Measurements from ENCODE around the gene KAZN. TPM values are rescaled to one million over a fixed set of nuclear protein-coding genes. Genes with fewer than 3 reads are reported as not detected.
A peak's percentile ranks its signal among the peaks of the same experiment; 100 is the strongest.

The KAZN gene
- total RNA-seq, 1 experiment from 2014 or later = 15.6 TPM

DNA sequence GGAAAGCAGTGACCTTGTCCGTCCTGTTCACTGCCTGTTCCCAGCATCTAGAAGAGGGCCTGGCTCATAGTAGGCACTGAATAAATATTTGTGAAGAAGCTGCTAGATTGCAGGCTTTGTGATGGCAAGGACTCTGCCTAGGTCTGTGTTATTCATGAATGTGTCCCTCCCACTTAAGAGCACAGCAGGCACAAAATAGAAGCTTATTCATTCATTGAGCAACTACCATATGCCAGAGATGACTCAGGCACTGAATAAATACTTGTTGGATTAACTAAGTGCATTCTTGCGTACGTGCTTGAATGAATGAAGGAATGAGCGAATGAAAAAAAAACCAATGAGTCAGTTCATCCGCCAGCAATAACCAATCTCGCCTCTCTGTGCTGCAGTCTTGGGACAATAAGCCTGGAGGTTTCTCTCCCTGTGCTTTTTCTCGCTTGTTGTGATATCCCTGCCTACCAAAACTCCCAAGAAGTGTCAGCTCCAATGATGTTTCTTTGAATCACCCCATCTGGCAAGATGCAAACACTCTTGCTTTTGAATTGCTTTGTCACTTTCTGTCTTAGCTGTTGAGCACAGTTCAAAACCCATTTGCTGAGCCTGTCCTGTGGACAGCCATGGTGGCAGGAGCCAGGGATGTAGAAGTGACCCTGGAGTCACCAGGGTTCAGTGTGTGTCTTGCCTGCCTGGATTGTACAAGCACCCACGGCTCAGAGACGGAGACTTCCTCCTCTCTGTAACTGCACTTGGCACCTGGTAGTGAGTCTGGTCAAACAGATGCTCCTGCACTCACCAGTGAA is 143.9 kb downstream of the KAZN start:
- no peaks in the 10 kb centered on the region for H3F3A ChIP-seq (ENCODE audit: insufficient read depth, low read depth)
- H4K20me1 ChIP-seq (ENCODE audit: insufficient read depth) = no peaks in the 10 kb centered on the region
- H3K36me3 ChIP-seq (ENCODE audit: low read depth) = no peaks in the 10 kb centered on the region
- intact Hi-C loops (cut with micrococcal nuclease; ENCODE audit: unreplicated experiment) = no loop called here
- no peak overlapping the region for H3K4me2 ChIP-seq
- H3K9me3 ChIP-seq (ENCODE audit: insufficient read depth, low read depth) = no peaks in the 10 kb centered on the region
- no TSS peak for BruUV-seq (replicated peaks)
- H3K4me1 ChIP-seq (replicated peaks; ENCODE audit: insufficient read depth) = no peaks in the 10 kb centered on the region
- POLR2A ChIA-PET (ENCODE audit: unreplicated experiment) = interaction anchor here (0.7 kb wide), 1 partner anchor 219 kb away, joined by 6 read pairs; no protein-coding TSS in a partner anchor
- CTCF ChIA-PET = no interaction called here
- H3K79me2 ChIP-seq (ENCODE audit: low read depth) = no peaks in the 10 kb centered on the region
- no peak overlapping the region for H3K27ac ChIP-seq
- no peaks in the 10 kb centered on the region for H3K9me2 ChIP-seq (ENCODE audit: insufficient read depth)
- H2AFZ ChIP-seq = no peak overlapping the region
- no peak overlapping the region for H3K4me3 ChIP-seq
- H3K27me3 ChIP-seq (ENCODE audit: insufficient read depth, low read depth) = peaks cover 16% of the 10 kb centered on the region
- TF ChIP-seq, protein P1, sequence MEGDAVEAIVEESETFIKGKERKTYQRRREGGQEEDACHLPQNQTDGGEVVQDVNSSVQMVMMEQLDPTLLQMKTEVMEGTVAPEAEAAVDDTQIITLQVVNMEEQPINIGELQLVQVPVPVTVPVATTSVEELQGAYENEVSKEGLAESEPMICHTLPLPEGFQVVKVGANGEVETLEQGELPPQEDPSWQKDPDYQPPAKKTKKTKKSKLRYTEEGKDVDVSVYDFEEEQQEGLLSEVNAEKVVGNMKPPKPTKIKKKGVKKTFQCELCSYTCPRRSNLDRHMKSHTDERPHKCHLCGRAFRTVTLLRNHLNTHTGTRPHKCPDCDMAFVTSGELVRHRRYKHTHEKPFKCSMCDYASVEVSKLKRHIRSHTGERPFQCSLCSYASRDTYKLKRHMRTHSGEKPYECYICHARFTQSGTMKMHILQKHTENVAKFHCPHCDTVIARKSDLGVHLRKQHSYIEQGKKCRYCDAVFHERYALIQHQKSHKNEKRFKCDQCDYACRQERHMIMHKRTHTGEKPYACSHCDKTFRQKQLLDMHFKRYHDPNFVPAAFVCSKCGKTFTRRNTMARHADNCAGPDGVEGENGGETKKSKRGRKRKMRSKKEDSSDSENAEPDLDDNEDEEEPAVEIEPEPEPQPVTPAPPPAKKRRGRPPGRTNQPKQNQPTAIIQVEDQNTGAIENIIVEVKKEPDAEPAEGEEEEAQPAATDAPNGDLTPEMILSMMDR (conservative IDR thresholded peaks at IDR 0.05) = no peak
- peak; percentile 32 to 71 for DNase-seq

DNA sequence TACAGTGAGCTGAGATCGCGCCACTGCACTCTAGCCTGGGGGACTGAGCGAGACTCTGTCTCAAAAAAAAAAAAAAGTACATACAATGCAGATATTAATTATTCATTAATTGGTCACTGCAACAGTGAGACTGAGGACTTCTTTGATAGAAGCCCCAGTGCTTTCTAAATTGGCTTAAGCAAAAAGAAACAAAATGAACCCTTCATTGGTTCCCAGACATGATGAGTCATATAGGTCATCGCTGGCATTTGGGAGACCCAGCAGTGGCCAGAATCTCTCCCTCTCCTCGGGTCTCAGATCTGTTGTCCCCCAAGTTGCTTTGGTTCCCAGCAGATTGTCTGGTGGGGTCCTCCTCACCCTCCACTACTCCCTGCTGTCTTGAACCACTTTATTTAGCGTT is 144.9 kb downstream of the KAZN start:
- Histone ChIP-seq H3K4me2 (no peak overlapping the region), H3K9me3 (ENCODE audit: insufficient read depth, low read depth) (no peaks in the 10 kb centered on the region), H3F3A (ENCODE audit: insufficient read depth, low read depth) (no peaks in the 10 kb centered on the region), H3K27me3 (ENCODE audit: insufficient read depth, low read depth) (peaks cover 12% of the 10 kb centered on the region), H3K36me3 (ENCODE audit: low read depth) (no peaks in the 10 kb centered on the region), H3K4me3 (no peak overlapping the region), H4K20me1 (ENCODE audit: insufficient read depth) (no peaks in the 10 kb centered on the region), H3K27ac (no peak overlapping the region), H3K4me1 (replicated peaks; ENCODE audit: insufficient read depth) (no peaks in the 10 kb centered on the region), H2AFZ (no peak overlapping the region), H3K79me2 (ENCODE audit: low read depth) (no peaks in the 10 kb centered on the region), H3K9me2 (ENCODE audit: insufficient read depth) (no peaks in the 10 kb centered on the region)
- no peak for TF ChIP-seq EZH2 (IDR thresholded peaks at IDR 0.05; ENCODE audit: low read depth)
- TF ChIP-seq, protein P1 (conservative IDR thresholded peaks at IDR 0.05) = no peak
- POLR2A ChIA-PET (ENCODE audit: unreplicated experiment) = no interaction called here
- no TSS peak for BruUV-seq (replicated peaks)
- CTCF ChIA-PET = no interaction called here
- intact Hi-C loops (cut with micrococcal nuclease; ENCODE audit: unreplicated experiment) = no loop called here
- DNase-seq = no peak

DNA sequence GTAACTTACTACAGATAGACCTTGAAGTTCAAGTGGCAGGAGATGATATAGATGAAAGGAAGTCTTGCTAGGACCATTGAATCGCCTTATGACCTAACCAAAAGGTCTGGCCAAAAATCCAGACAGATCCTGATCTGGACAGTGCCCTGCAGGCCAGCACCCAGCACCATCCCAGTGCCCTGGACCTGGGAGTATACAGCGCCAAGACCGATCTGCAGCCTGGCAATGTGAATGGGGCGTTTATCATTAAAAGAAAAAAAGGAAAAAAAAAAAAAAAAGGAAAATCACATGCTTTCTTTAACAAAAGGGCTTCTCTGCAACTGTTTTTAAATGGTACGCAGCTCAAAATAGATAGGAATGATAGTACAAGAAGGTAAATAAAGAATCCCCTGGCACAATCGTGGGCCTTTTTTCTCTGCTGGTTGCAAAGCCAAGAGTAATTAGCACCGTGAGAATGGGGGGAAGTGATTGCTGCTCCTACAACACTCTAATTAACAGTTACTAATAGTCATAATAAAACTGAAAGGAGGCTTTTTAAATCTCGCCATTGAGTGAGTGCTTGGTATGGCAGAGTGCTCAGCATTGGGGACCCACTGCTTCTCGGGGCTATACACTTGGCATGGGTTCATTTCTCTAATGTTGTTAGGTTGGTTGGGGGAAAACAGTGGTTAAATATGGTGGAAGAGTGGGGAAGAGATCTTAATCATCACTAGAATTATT is 146.7 kb downstream of the KAZN start:
- H3K9me2 ChIP-seq (ENCODE audit: insufficient read depth) = no peaks in the 10 kb centered on the region
- TF ChIP-seq EZH2 (IDR thresholded peaks at IDR 0.05; ENCODE audit: low read depth) = no peak
- TF ChIP-seq, protein P1 (conservative IDR thresholded peaks at IDR 0.05) = no peak

More for the DNA sequence above, 146.7 kb downstream of the KAZN start:
- CTCF ChIA-PET = interaction anchor here (0.5 kb wide), 1 partner anchor 293 kb away, joined by 3 read pairs; no protein-coding TSS in a partner anchor
- Histone ChIP-seq H4K20me1 (ENCODE audit: insufficient read depth) (no peaks in the 10 kb centered on the region), H3K4me1 (replicated peaks; ENCODE audit: insufficient read depth) (no peaks in the 10 kb centered on the region), H3K27ac (no peak overlapping the region), H3K4me3 (no peak overlapping the region), H3F3A (ENCODE audit: insufficient read depth, low read depth) (no peaks in the 10 kb centered on the region), H3K4me2 (no peak overlapping the region), H3K36me3 (ENCODE audit: low read depth) (no peaks in the 10 kb centered on the region), H3K27me3 (ENCODE audit: insufficient read depth, low read depth) (peaks cover under 1% of the 10 kb centered on the region; the same call in 1 of the 2 replicates), H3K79me2 (ENCODE audit: low read depth) (no peaks in the 10 kb centered on the region), H3K9me3 (ENCODE audit: insufficient read depth, low read depth) (no peaks in the 10 kb centered on the region), H2AFZ (no peak overlapping the region)
- no peak for DNase-seq
- POLR2A ChIA-PET (ENCODE audit: unreplicated experiment) = no interaction called here
- no TSS peak for BruUV-seq (replicated peaks)
- intact Hi-C loops (cut with micrococcal nuclease; ENCODE audit: unreplicated experiment) = no loop called here
